SU-DHL-6 (cell line): ENCODE measurements around the gene SLC30A10.

Experiments used
- H2AFZ ChIP-seq: fragments of 200-600 bp; sonication (generic); 2 replicates; pipeline ENCODE4 v1.6.1; 2014; ENCODE audit warnings: low read depth, mild to moderate bottlenecking, moderate library complexity, mixed read lengths, antibody characterized with exemption, low read length; ENCODE audit not compliant: severe bottlenecking
- H3F3A ChIP-seq: fragments of 200-600 bp; shearing (Covaris generic); 2 replicates; pipeline ENCODE4 v1.6.0; 2016; ENCODE audit warnings: antibody characterized with exemption, mild to moderate bottlenecking; ENCODE audit not compliant: insufficient read depth
- H3K27ac ChIP-seq: fragments of 200-600 bp; sonication (generic); 2 replicates; pipeline ENCODE4 v1.5.1; 2016; ENCODE audit warnings: low read depth, mild to moderate bottlenecking, low read length, moderate library complexity, mixed read lengths
- H3K27me3 ChIP-seq: fragments of 200-600 bp; sonication (generic), shearing (Covaris generic); 2 replicates; pipeline ENCODE4 v1.6.0; 2014; ENCODE audit warnings: mild to moderate bottlenecking, low read length
- H3K36me3 ChIP-seq: fragments of 200-600 bp; sonication (generic); 2 replicates; pipeline ENCODE4 v1.6.1; 2014; ENCODE audit warnings: mild to moderate bottlenecking, low read length, mixed read lengths
- H3K4me2 ChIP-seq: fragments of 300-600, 200-600 bp; shearing (Covaris generic), sonication (generic); 2 replicates; pipeline ENCODE4 v1.6.0; 2014; ENCODE audit warnings: low read length, low read depth, mild to moderate bottlenecking; ENCODE audit not compliant: poor library complexity, severe bottlenecking
- H3K4me3 ChIP-seq: fragments of 200-600 bp; sonication (generic); 2 replicates; pipeline ENCODE4 v1.5.1; 2014; ENCODE audit warnings: antibody characterized with exemption, low read length, mild to moderate bottlenecking, mixed read lengths; ENCODE audit not compliant: insufficient read depth, poor library complexity, severe bottlenecking
- H3K79me2 ChIP-seq: fragments of 200-600 bp; sonication (generic); 2 replicates; pipeline ENCODE4 v1.6.1; 2014; ENCODE audit warnings: mild to moderate bottlenecking, low read length, moderate library complexity; ENCODE audit not compliant: insufficient read depth
- H3K9ac ChIP-seq: fragments of 200-600 bp; sonication (generic); 2 replicates; pipeline ENCODE4 v1.7.0; 2014; ENCODE audit warnings: mild to moderate bottlenecking, low read length
- H3K9me2 ChIP-seq: fragments of 200-600 bp; sonication (generic); replicated peaks from 2 replicates; pipeline ENCODE4 v1.6.1; 2014; ENCODE audit warnings: low read length; ENCODE audit not compliant: insufficient read depth
- H3K9me3 ChIP-seq: fragments of 200-600 bp; sonication (generic); 2 replicates; pipeline ENCODE4 v1.6.1; 2014; ENCODE audit warnings: low read length, mixed read lengths; ENCODE audit not compliant: insufficient read depth
- H4K20me1 ChIP-seq: fragments of 200-600 bp; sonication (generic); 2 replicates; pipeline ENCODE4 v1.6.1; 2014; ENCODE audit warnings: low read depth, mild to moderate bottlenecking, antibody characterized with exemption, low read length, moderate library complexity, mixed read lengths
- CTCF ChIP-seq: fragments of 200-600 bp; sonication (generic); IDR thresholded peaks from one replicate; pipeline ENCODE4 v1.5.1; 2017; ENCODE audit warnings: antibody characterized with exemption, mild to moderate bottlenecking, low read length, moderate library complexity; ENCODE audit not compliant: insufficient read depth, poor library complexity, severe bottlenecking
- EZH2phosphoT487 ChIP-seq: fragments of 200-600 bp; sonication (generic), shearing (Covaris generic); conservative IDR thresholded peaks from 2 replicates; pipeline ENCODE4 v1.6.1; 2018; ENCODE audit warnings: mild to moderate bottlenecking, antibody characterized with exemption, low read length, moderate library complexity, mixed read lengths

Gene SLC30A10

GRCh38 chr1:219966071-219966349 is 37.7 kb upstream of the SLC30A10 start:
- TF ChIP-seq EZH2phosphoT487 (no peak), CTCF (no peak)

GRCh38 chr1:219965285-219966070 is 37.1 kb upstream of the SLC30A10 start:
- H3K9ac ChIP-seq: no peak overlapping the region
- no peak overlapping the region for H3K4me3 ChIP-seq
- peaks cover 4% of the 10 kb centered on the region; the same call in 1 of the 2 replicates for H3F3A ChIP-seq
- no peaks in the 10 kb centered on the region for H3K79me2 ChIP-seq
- H3K4me2 ChIP-seq: no peak overlapping the region
- no peaks in the 10 kb centered on the region for H3K27me3 ChIP-seq
- H3K9me2 ChIP-seq: no peaks in the 10 kb centered on the region
- no peaks in the 10 kb centered on the region for H4K20me1 ChIP-seq
- no peak for TF ChIP-seq EZH2phosphoT487
- no peak for TF ChIP-seq CTCF
- H3K36me3 ChIP-seq: peaks cover 11% of the 10 kb centered on the region
- no peak overlapping the region for H2AFZ ChIP-seq
- no peak overlapping the region for H3K27ac ChIP-seq
- no peaks in the 10 kb centered on the region for H3K9me3 ChIP-seq

More at GRCh38 chr1:219966071-219966349, 37.7 kb upstream of the SLC30A10 start:
- peaks cover 11% of the 10 kb centered on the region for H3K36me3 ChIP-seq
- H3K27me3 ChIP-seq: no peaks in the 10 kb centered on the region
- no peaks in the 10 kb centered on the region for H3K9me2 ChIP-seq
- no peak overlapping the region for H3K9ac ChIP-seq
- H3K79me2 ChIP-seq: no peaks in the 10 kb centered on the region
- H2AFZ ChIP-seq: no peak overlapping the region
- H3K27ac ChIP-seq: no peak overlapping the region
- no peak overlapping the region for H3K4me3 ChIP-seq
- H3F3A ChIP-seq: peaks cover 4% of the 10 kb centered on the region; the same call in 1 of the 2 replicates
- no peaks in the 10 kb centered on the region for H3K9me3 ChIP-seq
- H3K4me2 ChIP-seq: no peak overlapping the region
- H4K20me1 ChIP-seq: no peaks in the 10 kb centered on the region

GRCh38 chr1:219963432-219963831 is 35.1 kb upstream of the SLC30A10 start:
- Histone ChIP-seq H3K4me3 (no peak overlapping the region), H3F3A (peaks cover 9% of the 10 kb centered on the region; the same call in 1 of the 2 replicates), H3K9ac (no peak overlapping the region), H3K27me3 (no peaks in the 10 kb centered on the region), H3K27ac (no peak overlapping the region), H4K20me1 (no peaks in the 10 kb centered on the region), H3K9me2 (no peaks in the 10 kb centered on the region), H3K4me2 (no peak overlapping the region), H3K9me3 (no peaks in the 10 kb centered on the region), H2AFZ (no peak overlapping the region), H3K79me2 (no peaks in the 10 kb centered on the region), H3K36me3 (peaks cover 2% of the 10 kb centered on the region; the same call in 1 of the 2 replicates)
- TF ChIP-seq CTCF (no peak), EZH2phosphoT487 (no peak)
